ENCODE measurements around the gene PLA2G4B.
A peak's percentile ranks its signal among the peaks of the same experiment; 100 is the strongest.

The PLA2G4B gene

DNA sequence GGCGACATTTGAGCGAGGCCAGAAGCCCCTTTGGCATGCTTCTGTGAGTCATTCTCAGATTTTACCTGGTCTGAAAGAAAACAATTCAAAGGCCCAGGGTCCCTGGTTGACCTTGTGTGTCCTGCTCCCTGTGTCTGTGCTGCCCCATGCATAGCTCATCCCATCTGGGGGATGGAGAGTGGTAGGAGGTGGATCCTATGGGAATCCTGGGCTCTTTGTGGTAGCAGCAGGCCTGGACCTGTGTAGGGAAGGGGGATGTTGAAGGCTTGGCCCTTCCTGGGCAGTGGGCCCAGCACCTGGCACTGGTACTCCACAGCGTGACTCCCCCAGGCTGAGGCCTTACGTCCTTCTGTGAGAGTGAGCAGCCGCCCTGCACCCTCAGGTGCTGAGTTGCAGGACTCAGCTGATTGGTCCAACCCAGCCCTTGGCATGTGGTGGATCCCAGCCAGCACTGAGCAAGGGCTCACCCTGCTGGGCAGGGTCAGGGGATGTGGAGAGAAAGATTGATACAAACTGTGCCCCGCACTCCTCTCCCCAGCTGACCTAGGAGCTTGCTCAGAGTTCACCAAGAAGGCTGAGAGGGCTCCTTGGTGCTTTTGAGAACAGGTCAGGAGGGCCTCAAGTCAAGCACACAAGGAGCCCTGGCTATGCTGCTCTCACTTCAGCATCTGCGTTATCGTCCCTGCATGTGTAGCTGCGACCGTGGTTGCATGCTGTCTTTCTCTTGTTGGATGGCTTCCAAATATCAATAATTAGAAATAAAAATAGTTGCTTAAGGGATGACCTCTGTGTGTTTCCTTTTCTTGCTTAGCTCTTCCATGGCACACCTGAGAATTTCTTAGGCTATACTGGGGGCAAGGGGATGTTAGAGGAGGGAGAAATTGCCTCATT lies 32.1 kb upstream of the PLA2G4B start:
- DNase-seq (ENCODE audit: low read depth in 2 of 2) = no peak

DNA sequence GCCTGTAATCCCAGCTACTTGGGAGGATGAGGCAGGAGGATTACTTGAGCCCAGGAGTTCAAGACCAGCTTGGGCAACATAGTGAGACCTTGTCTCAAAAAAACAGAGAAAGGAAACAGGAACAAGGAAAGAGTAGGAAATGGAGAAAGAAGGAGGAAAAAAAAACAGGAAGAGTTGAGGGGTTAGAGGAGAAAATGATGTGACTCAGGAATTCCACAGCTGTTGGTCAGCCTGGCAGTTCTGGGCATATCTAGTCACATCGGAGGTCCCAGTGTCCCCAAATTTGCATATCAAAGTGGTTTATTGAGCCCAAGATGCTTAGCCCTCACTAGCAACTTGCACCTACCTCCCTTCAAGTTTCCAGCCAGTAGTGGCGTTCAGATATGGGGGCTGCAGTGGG lies 29.5 kb upstream of the PLA2G4B start:
- no peak for DNase-seq (ENCODE audit: low read depth in 2 of 2)

DNA sequence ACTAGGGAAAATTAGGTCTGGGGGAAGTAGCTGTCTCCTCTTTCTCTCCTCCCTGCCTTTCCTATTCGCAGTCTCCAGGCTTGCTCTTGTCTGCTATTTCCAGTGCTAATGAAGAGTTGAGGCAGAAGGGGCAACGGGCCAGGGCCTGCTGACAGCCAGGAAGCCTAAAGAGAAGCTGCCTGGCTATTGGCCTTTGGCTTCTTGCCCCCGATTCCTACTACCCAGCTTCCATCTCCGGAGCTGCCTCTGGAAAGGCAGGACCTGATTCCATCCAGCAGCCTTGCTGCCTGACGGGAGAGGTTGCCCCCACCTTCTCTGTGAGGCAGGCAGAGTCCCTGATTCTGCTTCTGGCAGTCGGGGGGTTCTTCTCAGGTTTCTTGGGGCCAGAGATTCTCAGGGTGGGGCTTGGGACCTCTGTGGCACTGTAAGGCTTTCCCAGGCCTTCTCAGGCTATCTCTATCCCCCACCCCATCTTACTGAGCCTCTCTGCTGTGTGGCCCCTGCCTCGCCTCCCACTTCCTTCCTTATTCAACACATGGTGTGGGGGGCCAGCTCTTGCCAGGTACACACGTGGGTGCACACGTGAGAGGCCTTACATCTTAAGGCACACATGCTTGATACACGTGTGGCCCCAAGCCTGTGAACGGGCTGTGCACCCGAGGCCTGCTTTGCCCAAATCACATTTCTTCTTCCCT lies 29.0 kb upstream of the PLA2G4B start:
- DNase-seq (ENCODE audit: low read depth in 2 of 2) = no peak

DNA sequence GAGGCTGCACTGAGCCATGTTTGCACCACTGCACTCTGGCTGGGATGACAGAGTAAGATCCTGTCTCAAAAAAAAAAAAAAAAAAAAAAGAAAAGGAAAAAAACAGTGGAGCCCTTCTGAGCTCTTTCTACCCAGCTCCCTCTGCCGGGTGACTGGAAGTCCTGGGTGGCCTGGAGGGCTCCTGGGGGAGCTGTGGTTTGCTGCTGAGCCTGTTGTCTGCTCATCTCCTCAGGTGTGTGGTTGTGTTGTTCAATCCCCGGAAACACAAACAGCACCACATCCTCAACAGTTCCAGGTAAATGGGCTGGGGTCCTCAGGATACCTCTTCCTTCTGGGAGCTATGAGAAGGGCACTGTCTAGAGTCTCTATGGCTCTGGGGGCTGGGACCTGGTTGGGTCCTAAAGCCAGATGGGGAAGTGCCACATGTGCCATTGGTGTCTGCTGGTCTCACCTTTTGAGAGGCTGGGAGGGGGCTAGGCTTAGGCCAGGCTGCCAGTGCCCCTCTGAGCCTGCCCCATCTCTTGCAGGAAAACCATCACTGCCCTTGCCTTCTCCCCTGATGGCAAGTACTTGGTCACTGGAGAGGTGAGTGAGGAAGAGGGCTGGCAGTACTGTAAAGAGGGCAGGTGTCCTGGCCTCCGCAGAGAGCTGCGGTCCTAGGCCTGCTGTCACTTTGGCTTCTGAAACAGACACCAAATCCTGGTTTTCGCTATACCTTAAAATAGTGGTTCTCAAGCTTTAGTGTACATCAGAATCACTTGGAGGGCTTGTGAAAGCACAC lies 27.8 kb upstream of the PLA2G4B start:
- DNase-seq (ENCODE audit: low read depth in 2 of 2) = no peak

DNA sequence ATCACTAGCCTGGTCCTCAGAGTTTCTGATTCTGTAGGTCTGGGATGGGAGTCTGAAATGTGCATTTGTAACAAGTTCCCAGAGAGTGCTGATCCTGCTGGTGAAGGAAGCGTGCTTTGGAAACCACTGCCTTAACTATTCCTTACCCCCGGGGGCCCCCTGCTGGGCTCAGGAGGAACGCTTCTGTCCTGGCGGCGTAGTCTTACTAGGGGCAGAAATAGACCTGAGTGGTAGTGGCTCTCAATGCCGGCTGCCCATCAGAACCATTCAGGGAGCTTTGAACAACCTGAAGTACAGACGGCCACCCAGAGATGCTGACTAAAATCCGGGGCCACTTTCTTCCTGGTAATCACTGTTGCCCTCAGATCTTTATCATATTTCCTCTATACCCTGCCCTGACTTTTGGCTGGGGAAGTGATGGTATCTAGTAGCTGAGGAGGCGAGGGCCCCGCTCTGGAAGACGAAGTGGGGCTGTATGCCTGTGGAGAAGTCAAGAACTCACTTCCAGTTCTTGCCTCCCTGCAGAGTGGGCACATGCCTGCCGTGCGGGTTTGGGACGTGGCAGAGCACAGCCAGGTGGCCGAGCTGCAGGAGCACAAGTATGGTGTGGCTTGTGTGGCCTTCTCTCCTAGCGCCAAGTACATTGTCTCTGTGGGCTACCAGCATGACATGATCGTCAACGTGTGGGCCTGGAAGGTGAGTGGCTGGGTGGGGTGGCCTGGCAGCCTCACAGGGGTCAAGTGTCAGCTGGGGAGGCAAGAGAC lies 27.0 kb upstream of the PLA2G4B start:
- DNase-seq (ENCODE audit: low read depth in 2 of 2) = peak; percentile 37 to 62

DNA sequence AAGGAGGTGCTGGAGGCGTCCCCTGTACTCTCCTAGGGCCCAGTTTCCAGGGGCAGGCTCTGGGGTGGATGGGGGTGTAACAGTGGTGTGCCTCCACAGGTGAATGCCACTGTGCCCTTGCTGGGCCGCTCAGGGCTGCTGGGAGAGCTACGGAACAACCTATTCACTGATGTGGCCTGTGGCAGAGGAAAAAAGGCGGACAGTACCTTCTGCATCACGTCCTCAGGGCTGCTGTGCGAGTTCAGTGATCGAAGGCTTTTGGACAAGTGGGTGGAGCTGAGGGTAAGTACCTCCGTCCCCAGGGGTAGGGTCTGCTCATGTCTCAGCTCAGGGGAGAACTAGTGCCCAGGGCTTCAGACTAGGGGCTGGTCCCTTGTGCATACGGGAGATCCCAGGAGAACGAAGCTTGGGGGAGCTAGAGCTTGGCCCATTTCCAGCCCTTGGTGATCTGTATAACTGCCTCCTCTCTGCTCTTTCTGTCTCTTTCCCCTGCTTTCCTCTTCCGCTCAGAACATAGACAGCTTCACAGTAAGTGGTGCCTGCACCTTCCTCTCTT lies 25.7 kb upstream of the PLA2G4B start:
- no peak for DNase-seq (ENCODE audit: low read depth in 2 of 2)

DNA sequence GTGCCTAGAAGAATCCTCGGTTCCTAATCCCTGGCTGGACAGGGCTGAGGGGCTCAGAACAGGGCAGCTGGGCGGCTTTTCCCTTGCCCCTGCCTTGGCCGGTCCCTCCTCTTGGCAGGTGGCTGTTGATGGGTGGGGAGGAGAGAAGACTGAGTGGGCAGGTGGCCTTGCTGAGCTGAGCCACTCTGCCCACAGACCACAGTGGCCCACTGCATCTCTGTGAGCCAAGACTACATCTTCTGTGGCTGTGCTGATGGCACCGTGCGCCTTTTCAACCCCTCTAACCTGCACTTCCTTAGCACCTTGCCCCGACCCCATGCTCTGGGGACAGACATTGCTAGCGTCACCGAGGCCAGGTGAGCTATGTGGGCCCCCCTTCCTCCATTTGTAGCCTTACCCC lies 25.2 kb upstream of the PLA2G4B start:
- no peak for DNase-seq (ENCODE audit: low read depth in 2 of 2)

DNA sequence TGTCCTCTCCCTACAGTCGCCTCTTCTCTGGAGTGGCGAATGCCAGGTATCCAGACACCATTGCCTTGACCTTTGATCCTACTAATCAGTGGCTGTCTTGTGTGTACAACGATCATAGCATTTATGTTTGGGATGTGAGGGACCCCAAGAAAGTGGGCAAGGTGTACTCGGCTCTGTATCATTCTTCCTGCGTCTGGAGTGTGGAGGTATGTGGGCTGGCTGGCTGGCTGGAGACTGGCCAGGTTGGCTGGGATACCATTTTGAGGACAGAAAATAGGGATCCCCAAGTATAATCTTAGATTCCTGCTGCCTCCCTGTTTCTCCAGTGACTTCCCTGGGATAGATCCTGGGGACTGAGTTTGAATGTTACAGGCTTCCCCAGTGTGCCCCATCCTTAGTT lies 24.1 kb upstream of the PLA2G4B start:
- DNase-seq (ENCODE audit: low read depth in 2 of 2) = no peak

DNA sequence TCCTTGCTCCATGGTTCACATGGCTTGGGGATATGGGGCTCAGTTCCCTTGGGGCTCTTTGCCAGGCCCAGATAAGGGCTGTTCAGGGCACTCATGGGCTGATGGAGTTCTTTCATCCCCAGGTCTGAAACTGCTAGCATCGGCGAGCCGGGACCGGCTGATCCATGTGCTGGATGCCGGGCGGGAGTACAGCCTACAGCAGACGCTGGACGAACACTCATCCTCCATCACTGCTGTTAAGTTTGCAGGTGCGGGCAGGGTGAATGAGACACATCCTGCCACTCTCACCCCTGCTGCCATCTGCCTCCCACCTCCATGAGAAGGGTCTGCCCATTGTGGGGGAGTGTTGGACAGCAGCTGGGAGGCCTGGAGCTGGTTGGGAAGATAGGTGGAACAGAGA lies 21.9 kb upstream of the PLA2G4B start:
- no peak for DNase-seq (ENCODE audit: low read depth in 2 of 2)

DNA sequence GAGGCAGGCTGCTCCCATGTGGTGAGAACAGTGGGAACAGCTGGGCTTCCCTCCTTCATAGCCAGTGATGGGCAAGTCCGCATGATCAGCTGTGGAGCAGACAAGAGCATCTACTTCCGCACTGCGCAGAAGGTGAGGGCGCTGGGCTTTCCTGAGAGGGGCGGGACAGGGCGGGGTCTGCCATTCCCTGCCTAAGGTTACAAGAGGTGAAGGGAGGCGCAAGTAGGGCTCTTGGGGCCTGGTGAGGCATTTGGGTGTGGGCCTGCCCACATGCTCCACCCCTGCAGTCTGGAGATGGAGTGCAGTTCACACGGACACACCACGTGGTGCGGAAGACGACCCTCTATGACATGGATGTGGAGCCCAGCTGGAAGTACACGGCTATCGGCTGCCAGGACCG lies 21.3 kb upstream of the PLA2G4B start:
- no peak for DNase-seq (ENCODE audit: low read depth in 2 of 2)

DNA sequence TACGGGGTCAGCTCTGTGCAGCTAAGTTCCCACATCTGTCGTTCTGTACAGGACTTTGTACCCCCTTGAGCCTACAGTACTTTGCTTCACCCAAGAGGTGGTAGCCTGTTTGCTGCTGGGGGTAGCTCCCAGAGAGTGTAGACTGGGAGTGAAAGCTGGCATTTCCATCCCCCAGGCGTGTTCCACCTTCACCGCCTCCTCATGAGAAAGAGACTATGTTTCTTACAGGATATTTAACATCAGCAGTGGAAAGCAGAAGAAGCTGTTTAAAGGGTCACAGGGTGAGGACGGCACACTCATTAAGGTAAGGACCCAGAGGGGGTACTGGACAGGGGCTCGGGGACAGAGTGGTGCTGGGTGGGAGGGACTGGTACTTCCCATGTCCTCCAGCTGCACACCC lies 20.9 kb upstream of the PLA2G4B start:
- no peak for DNase-seq (ENCODE audit: low read depth in 2 of 2)

DNA sequence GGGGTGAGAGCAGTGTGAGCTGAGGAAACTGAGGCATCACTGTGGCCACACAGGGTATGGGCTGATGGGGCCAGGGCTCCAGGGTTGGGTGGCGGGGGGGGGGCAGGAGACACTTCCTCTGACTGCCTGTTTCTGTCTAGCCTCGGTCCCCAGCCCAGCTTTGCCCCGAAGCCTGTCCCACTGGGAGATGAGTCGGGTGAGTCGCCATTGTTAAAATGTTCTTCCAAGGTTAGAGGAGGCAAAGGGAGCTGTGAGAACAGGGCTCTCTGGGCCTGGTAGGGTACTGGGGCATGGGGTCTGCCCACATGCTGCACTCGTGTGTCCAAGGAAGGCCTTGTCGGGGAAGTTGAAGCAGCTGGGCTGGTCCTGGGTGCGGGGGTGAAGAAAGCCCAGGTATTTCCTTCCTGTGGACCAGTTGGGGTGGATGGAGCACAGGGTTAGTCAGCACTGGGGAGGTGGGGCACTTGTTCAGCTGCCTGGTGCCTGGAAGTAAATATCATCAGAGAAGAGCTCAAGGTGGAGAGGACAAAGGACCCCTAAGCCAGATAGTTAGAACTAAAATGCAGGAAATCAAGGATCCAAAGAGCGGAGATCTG lies 19.1 kb upstream of the PLA2G4B start:
- DNase-seq (ENCODE audit: low read depth in 2 of 2) = no peak

DNA sequence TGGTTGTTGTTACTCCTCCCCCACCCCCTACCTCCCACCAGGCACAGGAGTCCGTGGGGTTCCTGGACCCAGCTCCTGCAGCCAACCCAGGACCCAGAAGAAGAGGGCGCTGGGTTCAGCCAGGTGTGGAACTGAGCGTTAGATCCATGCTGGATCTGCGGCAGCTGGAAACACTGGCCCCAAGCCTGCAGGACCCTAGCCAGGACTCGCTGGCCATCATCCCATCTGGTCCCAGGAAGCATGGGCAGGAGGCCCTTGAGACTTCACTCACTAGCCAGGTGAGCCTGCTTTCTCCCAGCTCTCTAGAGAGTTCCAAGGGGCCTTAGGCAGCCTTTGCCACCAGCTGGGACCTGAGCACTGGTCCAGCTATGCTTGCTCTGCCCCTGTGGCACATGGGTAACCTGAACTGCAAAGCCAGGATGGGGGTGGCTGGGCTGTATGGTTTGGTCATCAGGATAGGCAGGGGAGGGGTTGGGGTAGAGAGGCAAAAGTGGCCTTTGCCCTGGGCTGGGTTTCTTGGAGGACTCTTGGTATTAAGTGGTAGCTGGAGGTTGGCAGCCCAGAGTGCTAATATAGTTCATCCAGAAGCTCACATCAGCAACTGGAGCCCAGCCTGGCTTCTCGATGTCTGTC lies 17.7 kb upstream of the PLA2G4B start:
- DNase-seq (ENCODE audit: low read depth in 2 of 2) = no peak

DNA sequence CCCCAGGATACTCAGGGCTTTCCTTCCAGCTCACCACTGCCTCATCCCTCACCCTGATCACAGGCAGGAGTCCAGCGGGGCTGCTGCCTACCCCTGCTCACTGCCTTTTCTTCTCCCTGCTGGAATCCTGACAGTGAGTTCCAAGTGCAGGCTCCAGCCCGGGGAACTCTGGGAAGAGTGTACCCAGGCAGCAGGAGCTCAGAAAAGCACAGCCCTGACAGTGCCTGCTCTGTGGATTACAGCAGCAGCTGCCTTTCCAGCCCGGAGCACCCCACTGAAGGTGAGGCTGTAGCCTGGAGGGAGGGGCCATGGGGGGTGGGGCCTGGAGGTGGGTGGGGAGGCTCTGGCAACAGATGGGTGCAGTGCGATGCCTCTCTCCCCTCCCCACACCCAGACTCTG lies 16.8 kb upstream of the PLA2G4B start:
- no peak for DNase-seq (ENCODE audit: low read depth in 2 of 2)

DNA sequence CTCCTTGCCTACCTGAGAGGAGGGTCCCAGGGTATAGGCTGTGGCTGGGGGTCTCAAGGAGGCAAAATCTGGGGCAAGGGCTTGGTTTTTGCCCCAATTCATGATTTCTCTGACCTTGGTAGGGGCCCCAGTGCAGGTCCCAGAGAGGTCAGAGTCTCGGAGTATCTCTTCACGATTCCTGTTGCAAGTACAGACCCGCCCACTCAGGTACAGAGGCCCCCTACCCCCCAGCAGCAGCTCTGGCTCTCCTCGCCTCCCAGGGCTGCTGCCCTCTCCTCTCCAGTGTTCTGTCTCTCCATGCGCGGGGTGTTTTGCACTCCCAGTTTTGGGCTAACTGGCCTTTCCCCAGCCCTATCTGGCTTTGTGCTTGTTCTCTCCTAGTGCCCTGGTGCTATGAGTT lies 16.2 kb upstream of the PLA2G4B start:
- no peak for DNase-seq (ENCODE audit: low read depth in 2 of 2)

DNA sequence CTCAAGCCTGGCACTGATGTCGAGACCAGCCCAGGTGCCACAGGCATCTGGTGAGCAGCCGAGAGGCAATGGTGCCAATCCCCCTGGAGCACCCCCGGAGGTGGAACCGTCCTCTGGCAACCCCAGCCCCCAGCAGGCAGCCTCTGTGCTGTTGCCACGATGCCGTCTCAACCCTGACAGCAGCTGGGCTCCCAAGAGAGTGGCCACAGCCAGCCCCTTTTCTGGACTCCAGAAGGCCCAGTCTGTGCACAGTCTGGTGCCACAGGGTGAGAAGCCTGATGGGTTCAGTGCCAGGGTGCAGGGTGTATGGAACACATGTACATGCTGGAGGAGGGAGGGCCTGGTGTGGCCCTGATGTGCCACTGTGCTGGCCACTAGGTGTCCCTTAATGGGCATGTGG lies 15.7 kb upstream of the PLA2G4B start:
- DNase-seq (ENCODE audit: low read depth in 2 of 2) = no peak

DNA sequence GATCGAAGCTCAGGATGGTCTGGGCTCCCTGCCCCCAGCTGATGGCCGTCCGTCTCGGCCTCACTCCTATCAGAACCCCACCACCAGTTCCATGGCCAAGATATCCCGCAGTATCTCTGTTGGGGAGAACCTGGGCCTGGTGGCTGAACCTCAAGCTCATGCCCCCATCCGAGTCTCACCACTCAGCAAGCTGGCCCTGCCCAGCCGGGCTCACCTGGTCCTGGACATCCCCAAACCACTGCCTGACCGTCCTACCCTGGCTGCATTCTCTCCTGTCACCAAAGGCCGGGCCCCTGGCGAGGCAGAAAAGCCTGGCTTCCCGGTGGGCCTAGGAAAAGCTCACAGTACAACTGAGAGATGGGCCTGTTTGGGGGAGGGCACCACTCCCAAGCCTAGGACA lies 15.1 kb upstream of the PLA2G4B start:
- no peak for DNase-seq (ENCODE audit: low read depth in 2 of 2)

DNA sequence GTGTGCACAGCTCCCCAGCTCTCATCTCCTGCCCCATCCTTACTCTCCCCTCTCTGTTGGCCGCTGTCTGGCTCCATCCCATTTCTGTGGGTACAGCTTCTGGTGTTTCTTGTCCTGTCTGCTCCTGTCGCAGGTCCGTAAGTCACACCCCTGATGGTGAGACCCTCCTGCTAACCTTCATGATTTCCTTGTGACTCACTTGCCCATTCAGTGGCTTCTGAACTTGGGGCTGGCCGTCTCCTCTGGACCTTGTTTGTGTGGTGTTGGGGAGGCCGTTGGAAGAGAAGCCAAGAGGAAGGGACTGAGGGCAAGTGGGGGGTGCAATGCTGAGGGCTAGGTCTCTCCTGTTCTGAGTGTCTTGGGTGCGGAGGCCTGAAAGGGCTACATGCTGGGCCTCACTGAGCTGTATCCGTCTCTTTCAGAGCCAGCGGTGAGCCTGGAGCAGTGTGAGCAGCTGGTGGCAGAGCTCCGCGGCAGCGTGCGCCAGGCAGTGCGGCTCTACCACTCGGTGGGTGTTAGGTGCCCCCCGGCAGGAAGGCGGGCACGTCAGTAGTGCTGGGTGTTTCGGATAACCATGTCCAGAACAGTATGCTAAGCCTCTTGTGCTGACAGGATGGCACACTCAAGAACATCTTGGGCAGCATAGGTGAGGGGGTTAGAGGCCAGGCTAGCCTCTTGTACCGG lies 14.4 kb upstream of the PLA2G4B start:
- DNase-seq (ENCODE audit: low read depth in 2 of 2) = no peak

DNA sequence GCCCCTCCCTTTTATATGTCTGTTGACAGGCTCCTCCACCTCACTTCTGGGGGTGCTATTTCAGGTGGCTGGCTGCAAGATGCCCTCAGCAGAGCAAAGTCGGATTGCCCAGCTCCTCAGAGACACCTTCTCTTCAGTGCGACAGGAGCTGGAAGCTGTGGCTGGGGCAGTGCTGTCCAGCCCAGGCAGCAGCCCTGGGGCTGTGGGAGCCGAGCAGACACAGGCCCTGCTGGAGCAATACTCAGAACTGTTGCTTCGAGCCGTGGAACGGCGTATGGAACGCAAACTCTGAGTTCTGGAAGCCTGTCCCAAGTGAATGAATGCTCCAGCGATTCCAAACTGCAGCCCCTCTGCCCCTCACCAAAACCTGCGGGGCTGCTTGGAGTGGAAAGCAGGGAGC lies 13.5 kb upstream of the PLA2G4B start:
- no peak for DNase-seq (ENCODE audit: low read depth in 2 of 2)

Data from stimulated activated CD4-positive, alpha-beta T cell treated with anti-CD3 and anti-CD28 coated beads, Interleukin-1b, Interleukin-23, amount 100 ng/mL, for 1 hour (primary cell).